ENCODE measurements around the gene PRG3.
"Not testable (repeated sequence)": the region's sequence is repeated elsewhere in the genome, so short reads cannot be mapped to it uniquely, and the experiment has no call there.

The PRG3 gene

GRCh38 chr11:57407941-57408475 is 27.1 kb upstream of the PRG3 start:
- DNase-seq, result no peak

DNA sequence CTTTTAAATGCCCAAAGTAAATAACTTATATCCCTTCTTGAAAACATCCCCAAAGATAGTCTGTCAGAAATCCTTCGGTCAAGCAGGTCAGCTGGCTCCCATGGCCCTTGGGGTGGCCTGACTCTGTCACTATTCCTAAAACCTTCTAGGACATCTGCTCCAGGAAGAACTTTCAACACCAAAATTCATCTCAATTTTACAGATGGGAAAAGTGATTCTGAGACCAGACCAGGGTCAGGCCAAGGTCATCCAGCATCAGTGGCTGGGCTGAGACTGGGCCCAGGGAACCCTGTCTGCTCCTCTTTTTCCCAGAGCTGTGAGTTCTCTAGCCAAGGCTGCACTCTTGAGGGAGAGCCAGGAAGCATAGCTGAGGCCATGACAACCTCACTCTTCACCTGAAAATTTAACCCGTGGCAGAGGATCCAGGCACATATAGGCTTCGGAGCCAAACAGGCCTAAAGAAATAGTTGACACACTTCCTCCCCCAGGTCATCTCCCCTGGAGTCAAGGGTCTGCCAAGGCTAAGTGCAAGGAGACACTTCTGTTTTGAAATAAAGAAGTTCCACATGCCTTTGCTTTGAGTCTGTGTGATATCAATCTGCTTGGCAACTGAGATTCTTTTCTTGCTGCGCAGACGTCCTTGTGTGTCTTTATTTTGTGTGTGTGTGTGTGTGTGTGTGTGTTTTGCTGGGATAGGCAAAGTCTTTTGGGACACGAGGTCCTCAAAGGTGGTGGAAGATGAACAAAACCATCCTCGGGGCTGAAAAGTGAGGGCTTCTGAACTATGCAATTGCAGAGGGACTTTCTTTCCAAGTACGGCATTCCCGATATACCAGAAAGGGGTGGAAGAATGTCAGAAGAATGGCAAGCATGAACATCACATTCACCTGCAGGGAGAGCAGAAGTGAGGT is 26.3 kb upstream of the PRG3 start:
- no peak for DNase-seq

DNA sequence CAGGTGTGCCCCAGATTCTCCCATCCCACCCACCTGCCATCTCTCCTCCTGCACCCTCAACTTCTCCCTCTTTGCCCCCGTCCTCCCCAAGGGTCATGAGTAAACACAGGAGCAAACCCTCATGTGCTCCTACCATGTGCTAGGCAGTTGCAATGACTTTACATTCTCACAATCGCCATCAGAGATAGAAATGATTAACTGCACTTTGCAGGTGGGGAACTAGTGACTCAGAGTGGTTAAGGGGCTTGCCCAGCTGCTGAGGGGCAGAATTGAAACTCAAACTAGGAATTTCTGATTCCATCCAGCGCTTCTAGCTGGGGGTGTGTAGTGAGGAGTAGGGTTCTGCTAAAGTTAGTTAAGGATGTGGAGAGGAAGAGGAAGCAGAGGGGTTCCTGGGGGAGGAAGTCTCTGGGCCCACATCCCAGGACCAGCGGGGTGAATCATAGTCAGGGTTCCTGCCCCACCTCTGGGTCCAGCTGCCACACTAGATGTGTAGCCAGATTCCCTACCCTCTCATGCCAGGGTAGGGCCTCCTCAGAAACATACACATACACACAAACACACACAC is 25.5 kb upstream of the PRG3 start:
- DNase-seq, result no peak

GRCh38 chr11:57405271-57405860 is 24.4 kb upstream of the PRG3 start:
- no peak for DNase-seq

GRCh38 chr11:57403802-57404147 is 22.8 kb upstream of the PRG3 start:
- no peak for DNase-seq

DNA sequence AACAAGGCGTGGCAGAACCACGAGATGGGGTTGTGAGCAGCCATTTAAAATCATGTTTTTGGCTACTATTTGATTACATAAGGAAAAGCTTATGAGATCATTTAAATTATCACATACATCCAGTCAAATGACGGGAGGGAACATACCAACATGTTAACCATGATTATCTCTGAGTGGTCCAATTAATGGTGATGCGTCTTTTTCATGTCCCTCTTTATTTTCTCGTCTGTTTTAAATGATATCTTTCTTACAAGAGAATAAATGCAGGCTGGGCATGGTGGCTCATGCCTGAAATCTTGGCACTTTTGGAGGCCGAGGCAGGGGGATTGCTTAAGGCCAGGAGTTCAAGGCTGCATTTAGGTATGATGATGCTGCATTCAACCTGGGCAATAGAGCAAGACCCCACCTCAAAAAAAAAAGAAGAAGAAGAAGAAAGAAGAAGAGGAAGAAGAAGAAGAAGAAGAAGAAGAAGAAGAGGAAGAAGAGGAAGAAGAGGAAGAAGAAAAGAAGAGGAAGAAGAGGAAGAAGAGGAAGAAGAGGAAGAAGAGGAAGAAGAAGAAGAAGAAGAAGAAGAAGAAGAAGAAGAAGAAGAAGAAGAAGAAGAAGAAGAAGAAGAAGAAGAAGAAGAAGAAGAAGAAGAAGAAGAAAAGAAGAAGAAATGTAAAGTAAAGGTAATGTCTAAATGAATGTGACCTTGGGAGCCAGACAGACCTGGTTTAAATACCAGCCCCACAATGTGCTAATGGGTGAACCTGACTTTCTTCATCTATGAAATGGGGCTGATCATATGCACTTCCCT is 22.3 kb upstream of the PRG3 start:
- DNase-seq, result not testable (repeated sequence)

- peak; percentile 33 for DNase-seq
These were observed 21.4 kb upstream of the PRG3 start for GRCh38 chr11:57402188-57403002.

GRCh38 chr11:57399972-57400578 is 19.1 kb upstream of the PRG3 start:
- no peak for DNase-seq

GRCh38 chr11:57399221-57399620 is 18.3 kb upstream of the PRG3 start:
- DNase-seq, result no peak

DNA sequence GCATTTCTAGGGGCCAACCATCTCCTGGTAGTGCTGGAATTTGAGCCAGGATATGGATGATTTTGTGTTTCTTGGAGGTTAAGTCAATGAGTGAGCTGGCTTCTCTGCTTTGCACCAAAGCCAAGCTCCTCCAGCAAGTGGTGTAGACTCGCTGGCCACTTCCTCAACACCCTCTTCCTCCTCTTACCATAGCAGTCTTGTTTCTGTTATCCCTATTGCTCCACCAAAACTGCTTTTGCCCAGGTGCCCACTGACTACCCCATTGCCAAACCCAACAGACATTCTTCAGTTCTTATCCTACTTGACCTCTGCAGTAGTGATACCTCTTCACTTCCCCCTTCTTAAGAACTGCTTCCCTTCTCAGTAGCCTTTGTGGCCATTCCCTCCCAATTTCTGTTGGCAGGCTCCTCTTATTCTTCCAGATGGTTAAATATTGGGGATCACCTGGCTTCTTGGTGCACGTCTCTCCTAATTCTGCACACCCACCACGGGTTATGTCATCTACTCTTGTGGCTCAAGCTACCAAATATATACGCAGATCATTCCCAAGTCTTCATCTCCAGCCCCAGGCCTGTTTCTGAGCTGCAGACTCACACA is 16.5 kb upstream of the PRG3 start:
- DNase-seq, result no peak

DNA sequence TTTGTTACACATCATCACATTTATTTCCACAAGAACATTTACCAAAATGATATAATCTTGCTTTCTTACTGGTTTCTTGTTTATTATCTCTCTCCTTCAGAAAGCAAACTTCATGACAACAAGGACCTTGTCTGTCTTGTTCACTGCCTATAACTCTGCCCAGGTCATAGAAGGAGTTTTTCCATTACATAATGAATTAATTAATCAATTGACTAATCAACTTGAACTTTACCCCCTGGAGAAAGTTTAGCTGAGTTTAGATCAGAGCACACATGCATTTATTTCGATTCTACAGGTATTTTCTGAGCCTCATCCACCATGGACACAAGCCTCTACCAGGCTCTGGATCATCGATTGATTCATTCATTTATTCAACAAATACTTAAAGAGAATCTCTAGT is 15.8 kb upstream of the PRG3 start:
- no peak for DNase-seq

DNA sequence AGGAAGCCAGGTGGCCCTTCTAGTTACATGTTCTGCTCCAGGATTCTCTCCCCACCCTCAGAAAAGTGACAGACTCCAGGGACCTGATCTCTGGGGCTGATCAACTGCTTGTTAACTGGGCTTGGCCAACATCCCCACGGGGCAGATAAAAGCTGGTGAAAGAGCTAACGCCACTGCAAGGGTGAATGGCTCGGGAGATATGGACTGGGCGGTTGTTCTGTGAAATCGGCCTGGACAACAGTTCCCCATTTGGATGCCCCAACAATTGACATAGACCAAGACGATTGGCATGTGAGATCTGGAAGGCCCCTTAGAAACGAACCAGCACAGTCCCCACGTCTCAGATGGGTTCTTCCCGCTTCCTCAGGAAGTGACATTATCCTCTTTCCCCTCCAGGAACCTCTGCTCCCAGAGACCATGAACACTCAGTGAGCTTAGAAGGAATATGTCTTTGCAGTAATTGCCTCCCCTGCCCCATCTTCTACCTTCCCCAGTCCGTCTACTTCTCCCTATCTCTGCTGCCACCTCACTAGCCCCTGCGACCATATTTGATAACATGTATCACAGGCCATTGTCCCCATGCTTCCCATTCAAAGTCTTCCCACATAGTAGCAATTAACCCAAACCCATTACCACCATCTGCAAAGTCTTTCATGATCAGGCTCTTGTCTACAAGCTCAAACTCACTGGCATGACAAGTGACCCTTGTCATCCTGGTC is 15.1 kb upstream of the PRG3 start:
- DNase-seq, result no peak

DNA sequence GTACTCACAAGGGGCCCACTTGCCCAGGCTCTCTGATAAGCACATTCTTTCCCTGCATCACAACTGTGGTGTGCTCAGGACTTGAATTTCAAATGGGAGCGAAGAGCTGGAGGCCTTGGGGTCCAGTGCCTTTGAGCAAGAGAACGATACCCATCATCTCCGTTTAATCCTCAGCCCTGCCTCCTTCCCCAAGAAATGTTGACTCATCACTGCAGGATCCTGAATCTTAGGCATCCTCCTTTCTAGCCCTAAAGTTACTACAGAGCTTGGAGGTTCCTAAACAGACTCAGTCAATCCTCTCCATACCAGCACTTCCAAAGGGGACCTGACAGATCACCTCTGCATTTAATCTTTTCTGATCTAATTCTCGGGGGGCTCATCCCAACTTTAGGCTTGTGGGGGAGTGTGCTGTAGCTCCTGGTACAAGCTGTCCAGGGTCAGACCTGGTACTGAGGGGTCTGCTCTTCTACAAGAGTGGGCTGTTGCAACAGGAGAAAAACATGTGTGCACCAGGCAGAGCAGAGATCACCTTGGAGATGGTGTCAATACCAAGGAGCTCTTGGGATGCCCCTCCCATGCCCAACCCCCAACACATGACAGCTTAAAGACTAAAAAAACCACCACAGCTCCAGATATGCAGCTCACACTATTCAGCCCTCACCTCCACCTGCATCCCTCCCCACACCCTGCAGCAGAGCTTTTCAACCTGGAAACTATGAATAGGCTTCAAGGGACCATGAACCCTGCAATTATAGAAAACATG is 13.4 kb upstream of the PRG3 start:
- DNase-seq, result no peak

GRCh38 chr11:57392763-57393105 is 11.8 kb upstream of the PRG3 start:
- no peak for DNase-seq

- DNase-seq, result no peak
These were observed 11.3 kb upstream of the PRG3 start for GRCh38 chr11:57392066-57392762.

DNA sequence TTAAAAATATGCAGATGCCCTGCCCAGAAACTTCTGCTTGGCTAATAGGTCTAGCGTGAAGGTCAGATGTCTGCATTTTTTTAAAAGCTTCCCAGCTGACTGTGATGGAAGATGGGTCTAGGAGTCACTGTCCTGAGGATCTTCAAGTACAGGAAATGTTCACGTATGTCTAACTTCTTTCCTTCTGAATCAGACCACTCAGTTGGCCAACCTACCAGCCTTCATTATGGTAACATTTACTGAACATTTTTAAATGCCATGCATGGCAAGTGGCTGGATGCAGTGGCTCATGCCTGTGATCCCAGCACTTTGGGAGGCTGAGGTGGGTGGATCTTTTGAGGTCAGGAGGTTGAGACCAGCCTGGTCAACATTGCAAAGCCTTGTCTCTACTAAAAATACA is 10.6 kb upstream of the PRG3 start:
- no peak for DNase-seq

GRCh38 chr11:57391111-57391510 is 10.2 kb upstream of the PRG3 start:
- no peak for DNase-seq

DNA sequence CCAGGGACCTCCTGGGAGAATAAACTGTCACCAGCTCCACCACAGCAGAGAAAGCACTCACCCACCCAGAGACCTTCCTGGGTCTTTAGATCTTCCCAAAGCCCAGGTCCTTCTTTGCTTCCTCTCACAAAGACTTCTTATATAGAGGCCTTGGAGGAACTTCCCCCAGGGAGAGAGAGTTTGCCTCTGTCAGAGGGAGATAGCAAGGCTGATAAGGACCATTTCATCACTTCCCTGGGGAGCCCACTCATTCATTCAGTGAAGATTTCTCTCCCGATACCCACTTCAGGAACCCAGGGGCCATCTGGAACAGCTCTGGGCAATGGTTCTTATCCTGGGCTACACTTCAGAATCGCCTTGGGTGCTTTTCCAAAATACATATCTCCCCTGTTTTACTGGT is 9.6 kb upstream of the PRG3 start, which contains the start of gene PRG2:
Gene PRG2 (minus strand): TSS at position 116 of the 400 bp plus-strand sequence. CDS start 706 bp downstream, outside the sequence.
- no peak for DNase-seq

Measured in EL (cell line).